Body of pancreas (tissue), 4 donors: ENCODE measurements around the gene CTSC. TPM values are rescaled to one million over a fixed set of nuclear protein-coding genes. Genes with fewer than 3 reads are reported as not detected.

ENCODE experiments used
- ATAC-seq: fragments of 150-250 bp; one replicate; pipeline ENCODE4 v1.9.1; 2016
- DNase-seq, 4 donors: peaks; one replicate each; pipeline ENCODE4 v3.0.0-alpha.2; 2019
- H3K27ac ChIP-seq, 4 donors: fragments of 200-600 bp; sonication (generic); 1 replicate in 3 of 4; 2 replicates in 1 of 4; pipeline versions ENCODE4 v1.5.1 to v1.6.1; 2016 to 2019; ENCODE audit warnings: mild to moderate bottlenecking in 1 of 4, mixed read lengths in 1 of 4, moderate library complexity in 1 of 4
- H3K27me3 ChIP-seq, 2 donors: fragments of 200-600 bp; sonication (generic); one replicate each; pipeline ENCODE4 v1.6.0; 2016; ENCODE audit warnings: mild to moderate bottlenecking in 1 of 2
- H3K36me3 ChIP-seq, 2 donors: fragments of 200-600 bp; sonication (generic); replicated peaks in 1 of 2; 2 replicates each; pipeline ENCODE4 v1.5.1; 2016; ENCODE audit warnings: low read depth in 2 of 2; ENCODE audit not compliant: insufficient read depth in 1 of 2
- H3K4me1 ChIP-seq: fragments of 200-600 bp; sonication (generic); one replicate; pipeline ENCODE4 v1.6.0; 2016
- H3K4me3 ChIP-seq, 2 donors: fragments of 200-600 bp; sonication (generic); 1 replicate in 1 of 2; 2 replicates in 1 of 2; pipeline ENCODE4 v1.5.1; 2016 to 2019
- H3K9me3 ChIP-seq, 3 donors: fragments of 200-600 bp; sonication (generic); 1 replicate in 2 of 3; 2 replicates in 1 of 3; pipeline ENCODE4 v1.5.1; 2016
- POLR2A ChIP-seq, 3 donors: fragments of 450-650 bp; IDR thresholded peaks; one replicate each; pipeline ENCODE4 v1.6.1; 2016; ENCODE audit warnings: antibody characterized with exemption in 3 of 3, mild to moderate bottlenecking in 2 of 3
- WGBS, 2 donors: methylation state at CpG; one replicate each; pipeline ENCODE4 v1.1.5; 2017; 5-methylcytosine and 5-hydroxymethylcytosine counted together
- intact Hi-C: fragments of 100-400 bp; cut with DNase I; formaldehyde crosslinking; loops from one replicate; pipeline ENCODE4 v1.15.1; 2023
- total RNA-seq, 2 donors: library from RNA; depleted of rRNA; stranded (reverse); fragments of >200 nt; gene quantifications; one replicate each; pipeline ENCODE4 v1.1.0, GENCODE V29; 2016
- TF ChIP-seq, protein P1 (sequence below), 7 experiments: fragments of 450-650 bp in 4 of 7; fragments of 200-600 bp in 3 of 7; sonication (generic) in 3 of 7; IDR thresholded peaks; one replicate each; pipeline ENCODE4 v1.5.1; 2016 to 2019; ENCODE audit warnings: antibody characterized with exemption in 7 of 7

CTSC gene
- total RNA-seq, 2 donors from 2014 or later, result 23.4 to 37.6 TPM

DNA sequence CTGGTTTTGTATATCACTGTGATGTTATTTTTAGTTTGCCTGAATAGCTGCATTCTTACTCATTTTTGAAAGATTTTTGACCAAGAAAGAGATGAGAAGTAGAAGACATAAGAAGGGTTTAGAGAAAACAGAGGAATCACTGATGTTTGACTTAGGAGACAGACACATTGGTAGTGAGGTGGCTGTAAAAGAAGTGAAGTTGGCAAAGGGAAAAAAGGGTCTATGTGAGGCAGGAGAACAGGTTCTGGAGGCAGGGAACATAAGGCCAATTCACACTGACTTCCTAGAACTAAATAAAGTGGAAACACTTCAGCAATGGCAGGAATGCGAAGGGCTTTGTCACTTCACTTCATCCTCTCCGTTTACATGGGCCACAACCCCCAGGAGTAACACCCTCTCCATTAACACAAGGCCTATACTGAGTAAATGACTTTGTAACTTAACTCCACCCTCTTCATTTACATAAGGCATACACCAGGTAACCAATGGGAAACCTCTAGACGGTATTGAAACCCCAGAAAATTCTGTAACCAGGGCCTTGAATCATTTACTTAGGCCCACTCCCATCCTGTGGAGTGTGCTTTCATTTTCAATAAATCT lies 36.5 kb downstream of the CTSC start:
- no peak overlapping the region for H3K27ac ChIP-seq
- no peak overlapping the region for H3K4me3 ChIP-seq
- H3K36me3 ChIP-seq, result no peaks in the 10 kb centered on the region
- DNase-seq, result no peak
- WGBS, 2 donors, result 88% methylated on average over 3 of the region's 3 CpGs
- H3K27me3 ChIP-seq, result no peaks in the 10 kb centered on the region
- intact Hi-C loops, result no loop called here
- H3K9me3 ChIP-seq, result no peaks in the 10 kb centered on the region
- peaks cover 8% of the 10 kb centered on the region for H3K4me1 ChIP-seq
- no peak for TF ChIP-seq POLR2A (IDR thresholded peaks at IDR 0.05)
- TF ChIP-seq, protein P1, sequence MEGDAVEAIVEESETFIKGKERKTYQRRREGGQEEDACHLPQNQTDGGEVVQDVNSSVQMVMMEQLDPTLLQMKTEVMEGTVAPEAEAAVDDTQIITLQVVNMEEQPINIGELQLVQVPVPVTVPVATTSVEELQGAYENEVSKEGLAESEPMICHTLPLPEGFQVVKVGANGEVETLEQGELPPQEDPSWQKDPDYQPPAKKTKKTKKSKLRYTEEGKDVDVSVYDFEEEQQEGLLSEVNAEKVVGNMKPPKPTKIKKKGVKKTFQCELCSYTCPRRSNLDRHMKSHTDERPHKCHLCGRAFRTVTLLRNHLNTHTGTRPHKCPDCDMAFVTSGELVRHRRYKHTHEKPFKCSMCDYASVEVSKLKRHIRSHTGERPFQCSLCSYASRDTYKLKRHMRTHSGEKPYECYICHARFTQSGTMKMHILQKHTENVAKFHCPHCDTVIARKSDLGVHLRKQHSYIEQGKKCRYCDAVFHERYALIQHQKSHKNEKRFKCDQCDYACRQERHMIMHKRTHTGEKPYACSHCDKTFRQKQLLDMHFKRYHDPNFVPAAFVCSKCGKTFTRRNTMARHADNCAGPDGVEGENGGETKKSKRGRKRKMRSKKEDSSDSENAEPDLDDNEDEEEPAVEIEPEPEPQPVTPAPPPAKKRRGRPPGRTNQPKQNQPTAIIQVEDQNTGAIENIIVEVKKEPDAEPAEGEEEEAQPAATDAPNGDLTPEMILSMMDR (IDR thresholded peaks at IDR 0.05), result no peak
- ATAC-seq, result no peak

- DNase-seq (no peak), ATAC-seq (peak; percentile 21)
- WGBS, 2 donors, result 52 to 54% methylated on average over 2 of the region's 2 CpGs
- Histone ChIP-seq H3K27me3 (no peaks in the 10 kb centered on the region), H3K27ac (no peak overlapping the region), H3K4me1 (peaks cover 8% of the 10 kb centered on the region), H3K4me3 (no peak overlapping the region), H3K9me3 (no peaks in the 10 kb centered on the region), H3K36me3 (no peaks in the 10 kb centered on the region)
- intact Hi-C loops, result no loop called here
- TF ChIP-seq POLR2A (IDR thresholded peaks at IDR 0.05), result no peak
- TF ChIP-seq, protein P1 (IDR thresholded peaks at IDR 0.05), result no peak
These were observed 39.7 kb downstream of the CTSC start for GRCh38 chr11:88297863-88298262.

- ATAC-seq, result no peak
- Histone ChIP-seq H3K27me3 (no peaks in the 10 kb centered on the region), H3K27ac (no peak overlapping the region)
These were observed 40.1 kb downstream of the CTSC start for GRCh38 chr11:88297421-88297820.

DNA sequence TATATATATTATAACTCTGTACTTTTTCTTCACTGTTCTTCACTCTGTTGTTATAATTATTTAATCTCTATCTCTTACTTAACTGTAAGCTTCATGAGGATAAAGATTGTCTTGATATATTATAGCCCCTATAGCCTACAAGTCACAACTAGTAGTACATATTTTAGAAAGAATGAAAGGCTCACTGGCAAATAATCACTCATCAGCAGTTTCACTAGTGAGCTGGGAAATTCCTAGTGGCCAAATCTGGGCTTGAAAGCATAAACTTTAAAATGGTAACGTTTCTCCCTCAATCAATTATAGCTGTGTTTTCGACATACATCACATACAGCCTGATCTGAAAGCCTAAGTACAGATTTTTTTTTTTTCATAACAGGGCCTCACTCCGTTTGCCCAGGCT lies 42.5 kb downstream of the CTSC start:
- Histone ChIP-seq H3K27me3 (no peaks in the 10 kb centered on the region), H3K4me1 (peaks cover 14% of the 10 kb centered on the region), H3K4me3 (no peak overlapping the region), H3K9me3 (no peaks in the 10 kb centered on the region), H3K36me3 (no peaks in the 10 kb centered on the region), H3K27ac (no peak overlapping the region)
- TF ChIP-seq, protein P1 (IDR thresholded peaks at IDR 0.05), result no peak
- intact Hi-C loops, result no loop called here
- WGBS, 2 donors, result 71 to 79% methylated on average over 3 of the region's 3 CpGs
- DNase-seq, result no peak
- ATAC-seq, result no peak

More at GRCh38 chr11:88297421-88297820, 40.1 kb downstream of the CTSC start:
- intact Hi-C loops, result no loop called here
- no peaks in the 10 kb centered on the region for H3K9me3 ChIP-seq
- peaks cover 12% of the 10 kb centered on the region for H3K4me1 ChIP-seq
- 40 to 44% methylated on average over 2 of the region's 2 CpGs for WGBS, 2 donors
- no peak for DNase-seq
- no peak for TF ChIP-seq POLR2A (IDR thresholded peaks at IDR 0.05)
- TF ChIP-seq, protein P1 (IDR thresholded peaks at IDR 0.05), result no peak
- H3K36me3 ChIP-seq, result no peaks in the 10 kb centered on the region
- H3K4me3 ChIP-seq, result no peak overlapping the region

GRCh38 chr11:88293931-88294330 lies 43.6 kb downstream of the CTSC start:
- Histone ChIP-seq H3K4me3 (no peak overlapping the region), H3K4me1 (peaks cover 14% of the 10 kb centered on the region), H3K9me3 (no peaks in the 10 kb centered on the region), H3K27ac (no peak overlapping the region), H3K27me3 (no peaks in the 10 kb centered on the region), H3K36me3 (no peaks in the 10 kb centered on the region)
- no peak for ATAC-seq
- 94 to 96% methylated on average over 3 of the region's 3 CpGs for WGBS, 2 donors
- intact Hi-C loops, result no loop called here
- TF ChIP-seq, protein P1 (IDR thresholded peaks at IDR 0.05), result no peak
- TF ChIP-seq POLR2A (IDR thresholded peaks at IDR 0.05), result no peak
- DNase-seq, result no peak
